22Rv1 (cell line): ENCODE measurements around the gene VPS8.

ENCODE experiments used
- CTCF ChIP-seq: fragments of 450-650 bp; IDR thresholded peaks from 2 replicates; pipeline ENCODE4 v1.5.1; 2017; ENCODE audit warnings: mild to moderate bottlenecking
- ZFX ChIP-seq: fragments of 450-650 bp; IDR thresholded peaks from 2 replicates; pipeline ENCODE4 v1.6.1; 2017; ENCODE audit warnings: antibody characterized with exemption, borderline replicate concordance

GRCh38 chr3:184813357-184813756 lies 1.4 kb downstream of the VPS8 start:
- TF ChIP-seq CTCF, result no peak
- TF ChIP-seq ZFX, result no peak
